NT2/D1 (cell line): ENCODE data around the gene PWWP2B.

Experiments
- SUZ12 ChIP-seq: IDR thresholded peaks from 2 replicates; pipeline ENCODE4 v1.6.1; 2011; ENCODE audit not compliant: insufficient read length, insufficient read depth; ENCODE audit errors: extremely low read depth
- YY1 ChIP-seq: IDR thresholded peaks from 2 replicates; pipeline ENCODE4 v1.6.1; 2011; ENCODE audit not compliant: insufficient read length, insufficient read depth

DNA sequence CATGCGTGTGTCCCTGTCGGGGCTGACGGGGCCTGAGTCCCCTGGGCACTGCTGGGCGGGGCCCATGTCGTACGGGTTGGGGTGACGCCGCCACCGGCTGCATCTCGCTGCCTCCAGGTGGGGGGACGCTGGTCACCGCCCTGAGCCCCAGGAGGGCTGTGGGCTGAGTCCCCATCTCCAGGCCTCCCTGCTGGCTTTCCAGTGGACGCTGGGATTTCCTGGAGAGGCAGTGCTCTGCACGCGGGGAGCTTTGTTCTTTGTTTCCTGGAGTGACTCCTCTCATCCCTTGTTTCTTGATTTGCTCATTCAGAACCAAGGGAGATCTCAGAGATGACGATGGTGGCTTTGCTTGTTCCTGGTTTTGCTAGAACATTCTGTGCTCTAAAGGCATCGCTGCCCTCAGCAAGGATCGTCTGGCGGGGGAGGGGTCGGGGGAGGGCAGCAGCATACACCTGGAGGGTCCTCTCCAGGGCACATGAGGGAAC is 21.0 kb downstream of the PWWP2B start:
- TF ChIP-seq SUZ12 (no peak), YY1 (no peak)
